Endothelial cell of umbilical vein (primary cell): ENCODE measurements around the gene CENPB. TPM values are rescaled to one million over a fixed set of nuclear protein-coding genes. Genes with fewer than 3 reads are reported as not detected.
A peak's percentile ranks its signal among the peaks of the same experiment; 100 is the strongest.

Experiments used
- BruUV-seq: library from RNA; stranded (reverse); fragments of 400-500 nt; replicated peaks from 2 replicates; lab custom pipeline; 2021; lab: Mats Ljungman, UMichigan
- CTCF ChIA-PET: fragments of 300-600, 350-600 bp; sonication (Branson Sonifier 250); formaldehyde crosslinking; loops from one replicate; lab custom pipeline; 2021; ENCODE audit warnings: antibody characterized with exemption, inconsistent platforms; lab: Charles Lee
- POLR2A ChIA-PET: fragments of 300-600, 350-600 bp; sonication (Branson Sonifier 250); formaldehyde crosslinking; loops from one replicate; lab custom pipeline; 2021; ENCODE audit warnings: antibody characterized with exemption, inconsistent platforms; lab: Charles Lee
- DNase-seq: peaks from one replicate; pipeline ENCODE4 v3.0.0-alpha.2; 2011; ENCODE audit warnings: low read depth, low spot score
- FAIRE-seq: peaks from 2 replicates; lab custom pipeline; 2011; peaks lifted over from hg19 to GRCh38; lab: Jason Lieb, UNC
- H2AFZ ChIP-seq: 2 replicates; pipeline ENCODE4 v1.6.0; 2012; ENCODE audit warnings: low read depth, low read length, control low read depth, inconsistent platforms
- H3K27ac ChIP-seq: 2 replicates; pipeline ENCODE4 v1.5.1; 2011; ENCODE audit warnings: low read depth, mild to moderate bottlenecking, control low read depth, low read length, moderate library complexity; ENCODE audit not compliant: insufficient read depth
- H3K27me3 ChIP-seq, 2 experiments: 2 replicates each; pipeline versions ENCODE4 v1.6.0 to v1.6.1; 2011; ENCODE audit warnings: low read length in 2 of 2, mixed read lengths in 1 of 2; ENCODE audit not compliant: control insufficient read depth in 2 of 2, insufficient read depth in 2 of 2
- H3K36me3 ChIP-seq, 2 experiments: 2 replicates in 1 of 2; 3 replicates in 1 of 2; pipeline ENCODE4 v1.5.1; 2011; ENCODE audit warnings: low read length in 2 of 2, mild to moderate bottlenecking in 1 of 2, moderate library complexity in 1 of 2; ENCODE audit not compliant: control insufficient read depth in 2 of 2, insufficient read depth in 2 of 2; ENCODE audit errors: extremely low read depth in 1 of 2
- H3K4me1 ChIP-seq: 3 replicates; pipeline ENCODE4 v1.5.1; 2011; ENCODE audit warnings: mild to moderate bottlenecking, low read length; ENCODE audit not compliant: control insufficient read depth, insufficient read depth; ENCODE audit errors: extremely low read depth
- H3K4me2 ChIP-seq: 2 replicates; pipeline ENCODE4 v1.6.1; 2011; ENCODE audit warnings: low read length, control low read depth, mixed read lengths; ENCODE audit not compliant: insufficient read depth
- H3K4me3 ChIP-seq, 3 experiments: fragments of 200-600 bp in 1 of 3; sonication (generic), shearing (Covaris generic) in 1 of 3; replicated peaks in 1 of 3; 2 replicates each; pipeline ENCODE4 v1.5.1; 2011 to 2016; ENCODE audit warnings: control low read depth in 3 of 3, low read length in 3 of 3, mild to moderate bottlenecking in 2 of 3, inconsistent platforms in 1 of 3, low read depth in 1 of 3, moderate library complexity in 1 of 3; ENCODE audit not compliant: insufficient read depth in 1 of 3
- H3K79me2 ChIP-seq: 2 replicates; pipeline ENCODE4 v1.6.0; 2012; ENCODE audit warnings: low read length, inconsistent platforms; ENCODE audit not compliant: control insufficient read depth, insufficient read depth
- H3K9ac ChIP-seq: replicated peaks from 2 replicates; pipeline ENCODE3; 2011; ENCODE audit warnings: low read length, control low read depth; ENCODE audit not compliant: insufficient read depth; ENCODE audit errors: extremely low read depth
- H3K9me1 ChIP-seq: replicated peaks from 3 replicates; pipeline ENCODE4 v1.6.0; 2011; ENCODE audit warnings: mild to moderate bottlenecking, low read length; ENCODE audit not compliant: control insufficient read depth, insufficient read depth; ENCODE audit errors: extremely low read depth
- H3K9me3 ChIP-seq: replicated peaks from 2 replicates; pipeline ENCODE4 v1.5.1; 2012; ENCODE audit warnings: low read length, inconsistent platforms; ENCODE audit not compliant: control insufficient read depth, insufficient read depth
- H4K20me1 ChIP-seq: replicated peaks from 2 replicates; pipeline ENCODE3; 2011; ENCODE audit warnings: mild to moderate bottlenecking, low read length; ENCODE audit not compliant: control insufficient read depth, insufficient read depth; ENCODE audit errors: extremely low read depth
- CTCF ChIP-seq, 2 donors: IDR thresholded peaks; 1 replicate in 1 of 2; 2 replicates in 1 of 2; pipeline ENCODE4 v1.5.1; 2011; ENCODE audit warnings: low read length in 2 of 2, mild to moderate bottlenecking in 2 of 2, moderate library complexity in 2 of 2, control low read depth in 1 of 2, inconsistent platforms in 1 of 2, low read depth in 1 of 2; ENCODE audit not compliant: insufficient read depth in 1 of 2; ENCODE audit errors: extremely low read depth in 1 of 2
- EZH2 ChIP-seq: IDR thresholded peaks from 2 replicates; pipeline ENCODE4 v1.6.1; 2012; ENCODE audit warnings: borderline replicate concordance, low read depth, mild to moderate bottlenecking, moderate library complexity, low read length, inconsistent platforms; ENCODE audit not compliant: severe bottlenecking
- FOS ChIP-seq: IDR thresholded peaks from 2 replicates; pipeline ENCODE4 v1.6.1; 2011; ENCODE audit warnings: mild to moderate bottlenecking, low read length, moderate library complexity, borderline replicate concordance; ENCODE audit not compliant: insufficient read depth
- GATA2 ChIP-seq: IDR thresholded peaks from 2 replicates; pipeline ENCODE4 v1.7.0; 2011; ENCODE audit warnings: low read depth, mild to moderate bottlenecking, moderate library complexity, mixed read lengths, low read length; ENCODE audit not compliant: insufficient read length, insufficient read depth
- JUN ChIP-seq: IDR thresholded peaks from 2 replicates; pipeline ENCODE4 v1.6.1; 2011; ENCODE audit warnings: borderline replicate concordance, low read depth; ENCODE audit not compliant: insufficient read length, insufficient read depth
- MAX ChIP-seq: IDR thresholded peaks from 2 replicates; pipeline ENCODE4 v1.6.1; 2011; ENCODE audit not compliant: insufficient read depth, insufficient read length
- MYC ChIP-seq: IDR thresholded peaks from one replicate; pipeline ENCODE4 v1.6.1; 2011; ENCODE audit warnings: mild to moderate bottlenecking, low read depth, low read length
- POLR2A ChIP-seq: IDR thresholded peaks from 2 replicates; pipeline ENCODE4 v1.6.1; 2012; ENCODE audit warnings: low read depth, mild to moderate bottlenecking, control low read depth, low read length
- POLR2AphosphoS5 ChIP-seq: IDR thresholded peaks from 2 replicates; pipeline ENCODE4 v1.6.1; 2012; ENCODE audit warnings: low read depth, mild to moderate bottlenecking, control low read depth, low read length, moderate library complexity; ENCODE audit not compliant: insufficient read depth
- dilution Hi-C: fragments of 300-500 bp; cut with MboI; formaldehyde crosslinking; loops from one replicate; pipeline ENCODE4 v1.15.0; 2019; ENCODE audit warnings: low sequenced_read_pairs; ENCODE audit not compliant: extremely low pct_ligation_motif_present
- intact Hi-C: fragments of 100-400 bp; cut with micrococcal nuclease; formaldehyde crosslinking; loops from one replicate; pipeline ENCODE4 v1.10.0; 2022
- polyA plus RNA-seq, 4 experiments: library from polyadenylated mRNA; depleted of rRNA in 3 of 4; stranded (reverse) in 3 of 4; unstranded in 1 of 4; fragments of >200 nt; gene quantifications; 2 replicates each; pipeline versions ENCODE4 v1.2.1 to v1.2.3, GENCODE V29; 2011 to 2012; ENCODE audit warnings: missing spikeins in 1 of 4
- total RNA-seq: library from RNA; stranded (reverse); gene quantifications from 2 replicates; pipeline ENCODE4 v1.2.3, GENCODE V29; 2021

The CENPB gene
- total and polyA plus RNA-seq, 2 donors (not counting 3 experiments of a cell fraction or from before 2014, with no cell fraction given), result 30.4 to 90.3 TPM

GRCh38 chr20:3777381-3777715 lies 9.2 kb downstream of the CENPB start:
- Histone ChIP-seq H3K4me2 (peak overlapping the region; percentile 74), H4K20me1 (no peaks in the 10 kb centered on the region), H3K9me1 (no peaks in the 10 kb centered on the region), H3K9ac (no peak overlapping the region), H3K9me3 (no peaks in the 10 kb centered on the region), H3K27me3 (peaks cover 8 to 19% of the 10 kb centered on the region in 2 experiments), H3K4me1 (peaks cover 15% of the 10 kb centered on the region), H2AFZ (peak overlapping the region; percentile 88), H3K4me3 (peak overlapping the region in 2 of 3 experiments; percentile 34 to 57), H3K36me3 (no peaks in the 10 kb centered on the region), H3K79me2 (no peaks in the 10 kb centered on the region), H3K27ac (no peak overlapping the region)
- intact Hi-C loops, result loop anchor here (1.0 kb wide), 1 partner anchor 9 kb away; no protein-coding TSS in a partner anchor
- FAIRE-seq (no peak), DNase-seq (no peak)
- POLR2A ChIA-PET, result interaction anchor here (1.5 kb wide), 1 partner anchor 10 kb away, joined by 4 read pairs; the partner anchor contains the start of gene ADISSP
- CTCF ChIA-PET, result interaction anchor here (1.4 to 3.3 kb wide), 6 partner anchors 9 to 101 kb away, joined by 3 to 34 read pairs (median 12); partner anchors contain the start of genes ADISSP, AP5S1 and CENPB
- dilution Hi-C loops, result no loop called here
- no peak for TF ChIP-seq GATA2
- no peak for TF ChIP-seq MYC
- TF ChIP-seq JUN, result no peak
- no peak for TF ChIP-seq POLR2AphosphoS5
- no peak for TF ChIP-seq POLR2A
- no peak for TF ChIP-seq FOS
- TF ChIP-seq EZH2, result no peak
- TF ChIP-seq MAX, result no peak
- no peak for TF ChIP-seq CTCF (IDR thresholded peaks at IDR 0.05; ENCODE audit: extremely low read depth in 1 of 2, insufficient read depth in 1 of 2, low read depth in 1 of 2, low read length in 2 of 2)
- no TSS peak for BruUV-seq
